Mononuclear cell (primary cell): ENCODE data around the gene SMTN. TPM values are rescaled to one million over a fixed set of nuclear protein-coding genes. Genes with fewer than 3 reads are reported as not detected.

Experiments used
- H3K27me3 ChIP-seq: 2 replicates; pipeline ENCODE4 v1.6.0; 2011; ENCODE audit warnings: low read length, control low read depth; ENCODE audit not compliant: insufficient read depth
- H3K4me1 ChIP-seq: 2 replicates; pipeline ENCODE4 v1.5.1; 2011; ENCODE audit warnings: mild to moderate bottlenecking, low read length, control low read depth; ENCODE audit not compliant: insufficient read depth
- H3K4me3 ChIP-seq: 2 replicates; pipeline ENCODE4 v1.5.1; 2011; ENCODE audit warnings: mild to moderate bottlenecking, low read length, moderate library complexity
- H3K9me3 ChIP-seq: 2 replicates; pipeline ENCODE4 v1.5.1; 2011; ENCODE audit warnings: low read depth, mild to moderate bottlenecking, control low read depth, low read length
- total RNA-seq: library from RNA; depleted of rRNA; stranded (reverse); fragments of >200 nt; gene quantifications from one replicate; pipeline ENCODE4 v1.2.3, GENCODE V29; 2012

Gene SMTN
- total RNA-seq, 1 donor = 2.8 TPM

- Histone ChIP-seq H3K4me1 (no peaks in the 10 kb centered on the region), H3K27me3 (no peaks in the 10 kb centered on the region), H3K4me3 (no peak overlapping the region), H3K9me3 (no peaks in the 10 kb centered on the region)
Observed at GRCh38 chr22:31137721-31138120, 56.6 kb downstream of the SMTN start.

- Histone ChIP-seq H3K4me3 (no peak overlapping the region), H3K9me3 (no peaks in the 10 kb centered on the region), H3K4me1 (no peaks in the 10 kb centered on the region), H3K27me3 (no peaks in the 10 kb centered on the region)
Observed at GRCh38 chr22:31138126-31138525, 57.0 kb downstream of the SMTN start.

DNA sequence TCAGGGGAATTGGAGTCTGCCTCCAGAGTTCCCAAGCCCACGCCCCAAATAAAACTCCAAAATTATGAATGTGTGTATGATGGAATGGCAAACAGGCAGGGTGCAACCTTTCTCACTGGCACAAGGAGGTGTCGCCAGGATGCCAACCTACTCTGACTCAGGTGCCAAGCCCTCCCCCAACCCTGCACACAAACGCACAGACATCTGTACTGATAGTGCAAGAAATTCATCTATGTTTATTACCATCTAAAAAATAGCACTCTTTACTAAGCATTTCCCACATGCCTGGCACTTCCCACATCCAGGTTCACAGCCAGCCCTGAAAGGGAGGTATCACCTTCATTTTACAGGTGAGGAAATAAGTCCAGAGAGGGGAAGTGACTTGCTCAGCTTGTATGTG is 57.9 kb downstream of the SMTN start:
- no peak overlapping the region for H3K4me3 ChIP-seq
- no peaks in the 10 kb centered on the region for H3K9me3 ChIP-seq
- H3K27me3 ChIP-seq = no peaks in the 10 kb centered on the region
- H3K4me1 ChIP-seq = no peaks in the 10 kb centered on the region

DNA sequence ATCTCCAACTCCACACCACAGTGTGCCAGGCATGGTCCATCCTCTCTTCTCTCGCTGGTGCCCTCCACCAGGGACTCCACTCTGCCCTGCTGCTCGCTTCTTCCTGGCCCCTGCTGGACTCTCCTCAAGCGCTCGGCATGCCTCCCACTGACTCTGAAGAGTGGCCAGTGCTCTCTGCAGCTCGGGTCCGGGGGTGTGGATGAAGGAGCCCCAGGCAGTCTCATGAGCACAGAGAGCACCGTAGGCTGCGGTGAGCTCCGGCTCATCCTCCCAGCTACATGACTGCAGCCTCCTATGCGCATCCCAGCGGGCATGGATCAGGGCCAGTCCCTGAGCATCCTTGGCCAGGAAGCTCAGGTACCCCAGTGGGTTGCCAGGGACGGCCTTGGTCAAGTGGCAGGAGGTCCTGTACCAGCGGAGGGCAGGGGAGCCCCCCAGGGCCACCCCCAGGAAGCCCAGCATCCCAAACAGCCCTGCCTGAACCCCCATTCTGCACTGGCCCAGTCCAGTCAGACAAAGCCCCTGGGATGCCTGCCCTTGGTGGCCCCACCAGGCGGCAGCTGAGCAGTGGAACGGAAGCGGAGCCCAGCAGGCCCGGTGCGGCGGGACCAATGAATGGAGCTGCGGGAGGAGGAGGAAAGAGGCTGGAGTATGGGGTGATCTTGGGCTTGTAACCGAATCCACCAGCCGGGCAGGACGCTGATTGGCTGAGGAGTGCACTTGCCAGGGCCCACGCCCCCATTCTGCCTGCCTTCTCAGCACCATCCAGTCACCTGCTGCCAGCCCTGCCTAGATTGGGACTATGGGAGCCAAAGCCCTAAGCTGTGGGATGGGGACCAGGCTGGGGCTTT is 59.0 kb downstream of the SMTN start, which contains the start of gene PLA2G3:
TSS of gene PLA2G3 (minus strand) at position 643 of the 851 bp plus-strand sequence. CDS start at position 489, 154 bp downstream.
- Histone ChIP-seq H3K4me1 (no peaks in the 10 kb centered on the region), H3K9me3 (no peaks in the 10 kb centered on the region), H3K27me3 (no peaks in the 10 kb centered on the region), H3K4me3 (no peak within 1 kb of the TSS)

- H3K4me1 ChIP-seq = no peaks in the 10 kb centered on the region
- H3K4me3 ChIP-seq = no peak overlapping the region
- no peaks in the 10 kb centered on the region for H3K27me3 ChIP-seq
- H3K9me3 ChIP-seq = no peaks in the 10 kb centered on the region
Observed at GRCh38 chr22:31140746-31141145, 59.6 kb downstream of the SMTN start.

DNA sequence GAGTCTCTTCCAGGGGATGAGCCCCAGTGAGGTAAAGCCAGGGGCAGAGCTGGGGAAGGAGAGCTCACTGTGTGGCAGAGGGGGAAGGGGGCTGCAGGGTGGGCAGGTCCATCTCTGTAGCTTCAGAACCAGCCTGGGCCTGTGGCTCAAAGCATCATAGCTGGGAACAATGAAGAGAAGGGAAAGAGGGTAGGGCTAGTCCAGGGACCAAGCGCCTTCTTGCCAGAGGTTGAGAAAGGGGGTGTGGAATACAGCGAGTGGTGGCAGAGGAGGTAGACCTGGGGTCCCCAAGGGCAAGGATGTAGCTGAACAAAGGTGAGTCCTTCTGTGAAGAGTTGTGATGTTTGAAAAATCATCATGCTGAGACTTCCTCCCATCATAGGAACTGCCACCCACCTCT is 60.4 kb downstream of the SMTN start:
- Histone ChIP-seq H3K4me3 (no peak overlapping the region), H3K4me1 (no peaks in the 10 kb centered on the region), H3K9me3 (no peaks in the 10 kb centered on the region), H3K27me3 (no peaks in the 10 kb centered on the region)

DNA sequence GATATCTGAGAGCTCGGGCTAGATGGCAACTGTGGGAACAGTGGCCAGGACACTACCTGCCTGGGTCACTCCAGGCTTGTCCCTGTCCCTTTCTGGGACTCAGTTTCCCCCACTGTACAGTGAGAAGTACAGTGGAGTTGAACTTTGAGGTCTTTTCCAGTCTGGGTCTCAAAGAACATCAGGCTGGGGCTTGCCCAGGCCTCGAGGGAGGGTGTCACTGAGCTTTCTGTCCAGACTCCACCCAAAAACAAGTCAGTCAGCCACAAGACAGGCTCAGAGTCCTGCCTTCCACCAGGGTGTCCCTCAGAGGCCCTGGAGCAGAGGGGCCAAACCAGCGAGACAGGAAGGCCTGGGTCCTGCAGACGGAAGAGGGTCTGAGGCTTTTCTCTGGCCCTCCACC is 61.2 kb downstream of the SMTN start:
- Histone ChIP-seq H3K4me1 (no peaks in the 10 kb centered on the region), H3K9me3 (peaks cover 5% of the 10 kb centered on the region), H3K27me3 (no peaks in the 10 kb centered on the region), H3K4me3 (no peak overlapping the region)

- H3K9me3 ChIP-seq = peaks cover 8% of the 10 kb centered on the region
- H3K4me3 ChIP-seq = no peak overlapping the region
- H3K4me1 ChIP-seq = no peaks in the 10 kb centered on the region
- no peaks in the 10 kb centered on the region for H3K27me3 ChIP-seq
Observed at GRCh38 chr22:31143038-31143437, 61.9 kb downstream of the SMTN start.

DNA sequence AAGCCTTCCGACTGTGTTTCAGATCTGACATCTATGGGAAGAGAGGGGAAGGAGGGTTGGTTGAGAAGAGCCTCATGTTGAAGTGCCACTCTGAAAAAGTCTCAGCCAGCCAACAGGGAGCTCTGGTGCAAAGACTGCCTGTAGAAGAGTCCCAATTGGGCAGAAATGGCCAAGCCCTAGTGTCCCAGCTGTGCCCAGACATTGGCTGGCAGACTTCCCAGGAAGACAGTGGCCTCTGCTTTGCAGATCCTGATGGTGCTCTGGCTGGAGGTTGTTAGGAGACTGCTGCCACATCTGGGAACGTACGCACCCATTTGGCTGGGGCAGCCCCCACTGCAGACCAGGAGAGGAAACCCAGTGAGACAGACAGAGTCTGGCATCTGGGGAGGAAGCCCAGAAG is 62.4 kb downstream of the SMTN start:
- Histone ChIP-seq H3K4me1 (no peaks in the 10 kb centered on the region), H3K4me3 (no peak overlapping the region), H3K9me3 (peaks cover 8% of the 10 kb centered on the region), H3K27me3 (no peaks in the 10 kb centered on the region)

GRCh38 chr22:31144223-31144622 is 63.1 kb downstream of the SMTN start:
- Histone ChIP-seq H3K27me3 (no peaks in the 10 kb centered on the region), H3K4me1 (no peaks in the 10 kb centered on the region), H3K4me3 (no peak overlapping the region), H3K9me3 (peaks cover 8% of the 10 kb centered on the region)

DNA sequence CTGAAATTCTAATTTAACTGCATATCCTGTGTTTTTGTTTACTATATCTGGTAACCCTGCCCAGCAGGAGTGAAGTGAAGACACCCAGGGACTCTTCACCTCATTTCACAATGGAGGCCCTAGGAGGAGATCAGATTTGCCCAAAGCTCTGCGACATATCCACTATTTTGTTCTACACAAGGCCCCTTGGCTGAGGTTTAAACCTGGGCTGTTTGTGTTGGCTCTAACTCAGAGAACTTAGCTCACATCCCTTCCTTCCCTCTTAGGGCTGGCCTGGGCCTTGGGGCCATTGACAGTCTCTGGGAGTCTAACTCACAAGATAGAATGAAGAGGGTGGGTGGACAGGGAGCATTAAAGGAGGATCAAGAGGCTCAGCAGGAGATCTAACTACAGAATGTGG is 67.4 kb downstream of the SMTN start:
- Histone ChIP-seq H3K27me3 (no peaks in the 10 kb centered on the region), H3K9me3 (peaks cover 8% of the 10 kb centered on the region), H3K4me1 (no peaks in the 10 kb centered on the region), H3K4me3 (no peak overlapping the region)

DNA sequence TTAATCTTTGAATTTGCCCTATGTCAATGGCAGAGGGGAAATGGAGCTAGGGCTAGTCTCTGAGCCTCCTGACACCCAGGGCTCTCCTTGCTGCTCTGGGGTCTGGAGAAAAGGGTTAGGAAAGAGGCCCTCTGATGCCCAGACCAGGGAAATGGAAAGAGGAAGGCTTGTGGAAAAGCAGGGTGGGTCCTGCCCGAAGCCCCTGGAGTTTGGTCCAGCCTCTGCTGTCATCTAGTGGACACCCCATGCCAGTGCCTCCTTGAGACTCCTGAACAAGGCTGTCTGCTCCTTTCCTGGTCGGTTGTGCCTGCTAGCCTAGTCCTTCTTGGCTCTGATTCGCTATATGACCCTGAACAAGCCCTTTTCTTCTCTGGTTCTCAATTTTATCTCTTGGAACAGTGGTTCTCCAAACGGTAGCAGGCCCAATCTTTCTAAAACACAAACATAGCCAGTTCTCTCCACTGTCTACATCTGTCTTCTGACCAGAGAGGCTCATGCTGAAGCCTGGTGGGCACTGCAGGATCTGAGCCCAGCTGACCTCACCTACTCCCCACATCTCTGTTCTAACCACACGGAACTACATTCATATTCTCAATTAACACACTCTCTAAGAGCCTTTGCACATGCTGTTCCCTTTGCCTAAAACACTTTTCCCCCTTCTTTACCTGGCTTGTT is 68.0 kb downstream of the SMTN start:
- Histone ChIP-seq H3K27me3 (no peaks in the 10 kb centered on the region), H3K9me3 (peaks cover 8% of the 10 kb centered on the region), H3K4me3 (no peak overlapping the region), H3K4me1 (no peaks in the 10 kb centered on the region)

- Histone ChIP-seq H3K9me3 (peaks cover 8% of the 10 kb centered on the region), H3K4me1 (no peaks in the 10 kb centered on the region), H3K4me3 (no peak overlapping the region), H3K27me3 (no peaks in the 10 kb centered on the region)
Observed at GRCh38 chr22:31150615-31151014, 69.5 kb downstream of the SMTN start.

GRCh38 chr22:31151872-31152271 is 70.8 kb downstream of the SMTN start:
- H3K4me3 ChIP-seq = no peak overlapping the region
- H3K9me3 ChIP-seq = peaks cover 8% of the 10 kb centered on the region
- no peaks in the 10 kb centered on the region for H3K4me1 ChIP-seq
- no peaks in the 10 kb centered on the region for H3K27me3 ChIP-seq

DNA sequence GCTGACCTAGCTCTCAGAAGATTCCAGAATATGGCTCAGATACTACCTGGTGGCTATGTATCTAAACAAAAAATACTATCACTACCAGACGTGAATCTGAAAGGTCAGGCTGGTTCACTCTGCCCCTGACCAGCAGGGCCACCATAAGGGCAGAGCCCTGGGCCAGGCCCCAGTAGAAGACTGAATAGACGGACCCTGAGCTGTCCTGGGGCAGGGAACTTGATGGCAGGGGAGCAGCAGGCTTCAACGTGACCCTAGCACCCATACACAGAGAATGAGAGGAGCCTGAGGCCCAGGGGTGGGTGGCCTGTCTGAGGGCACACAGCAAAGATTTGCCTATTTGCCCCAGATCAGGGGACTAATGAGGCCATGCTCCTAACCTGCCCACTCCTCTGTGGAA is 72.2 kb downstream of the SMTN start:
- Histone ChIP-seq H3K4me3 (no peak overlapping the region), H3K4me1 (no peaks in the 10 kb centered on the region), H3K27me3 (no peaks in the 10 kb centered on the region), H3K9me3 (no peaks in the 10 kb centered on the region)
